GM18868 (cell line): ENCODE data around the gene MAP2K5.

Experiments used
- ATAC-seq: cut with Tn5 transposase; IDR thresholded peaks from one replicate; pipeline ENCODE4 v1.9.1; 2021; ENCODE audit warnings: mild to moderate bottlenecking, moderate library complexity; ENCODE audit not compliant: unreplicated experiment

The MAP2K5 gene

GRCh38 chr15:67820122-67820991 is 277.9 kb downstream of the MAP2K5 start:
- no peak for ATAC-seq

GRCh38 chr15:67820992-67821783 is 278.7 kb downstream of the MAP2K5 start:
- no peak for ATAC-seq

DNA sequence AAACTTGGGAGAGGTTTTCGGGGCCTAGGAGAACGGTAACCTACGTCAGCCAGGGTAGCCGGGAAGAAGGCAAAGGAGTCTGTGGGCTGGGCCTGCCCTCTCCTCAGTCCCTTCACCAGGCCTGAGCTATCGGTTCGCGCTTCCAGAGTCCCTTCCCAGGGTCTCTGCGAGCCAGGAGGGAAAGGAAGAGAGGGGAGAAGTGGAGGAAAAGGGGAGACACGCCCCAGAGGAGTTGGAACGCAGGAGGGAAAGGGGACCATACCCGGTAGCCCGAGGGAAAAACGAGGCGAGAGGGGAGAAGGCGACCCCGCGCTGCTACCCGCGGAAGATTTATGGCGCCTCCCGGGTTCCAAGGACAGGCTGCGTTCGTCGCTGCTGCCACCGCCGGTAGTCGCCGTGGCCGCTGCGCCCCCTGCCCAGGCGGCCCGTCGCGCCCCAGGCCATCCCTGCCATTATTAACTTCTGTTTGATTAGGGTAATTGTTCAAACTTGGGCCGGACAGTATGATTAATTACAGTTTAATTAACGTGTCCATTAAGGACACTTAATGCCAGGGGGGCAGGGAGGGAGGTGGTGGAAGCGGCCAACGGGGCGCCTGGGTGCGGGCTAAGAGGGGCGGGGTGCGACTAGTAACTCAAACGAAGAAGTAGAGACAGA is 279.4 kb downstream of the MAP2K5 start:
- no peak for ATAC-seq

GRCh38 chr15:67822537-67823313 is 280.2 kb downstream of the MAP2K5 start:
- no peak for ATAC-seq

GRCh38 chr15:67823314-67824196 is 281.1 kb downstream of the MAP2K5 start:
- ATAC-seq, result no peak

DNA sequence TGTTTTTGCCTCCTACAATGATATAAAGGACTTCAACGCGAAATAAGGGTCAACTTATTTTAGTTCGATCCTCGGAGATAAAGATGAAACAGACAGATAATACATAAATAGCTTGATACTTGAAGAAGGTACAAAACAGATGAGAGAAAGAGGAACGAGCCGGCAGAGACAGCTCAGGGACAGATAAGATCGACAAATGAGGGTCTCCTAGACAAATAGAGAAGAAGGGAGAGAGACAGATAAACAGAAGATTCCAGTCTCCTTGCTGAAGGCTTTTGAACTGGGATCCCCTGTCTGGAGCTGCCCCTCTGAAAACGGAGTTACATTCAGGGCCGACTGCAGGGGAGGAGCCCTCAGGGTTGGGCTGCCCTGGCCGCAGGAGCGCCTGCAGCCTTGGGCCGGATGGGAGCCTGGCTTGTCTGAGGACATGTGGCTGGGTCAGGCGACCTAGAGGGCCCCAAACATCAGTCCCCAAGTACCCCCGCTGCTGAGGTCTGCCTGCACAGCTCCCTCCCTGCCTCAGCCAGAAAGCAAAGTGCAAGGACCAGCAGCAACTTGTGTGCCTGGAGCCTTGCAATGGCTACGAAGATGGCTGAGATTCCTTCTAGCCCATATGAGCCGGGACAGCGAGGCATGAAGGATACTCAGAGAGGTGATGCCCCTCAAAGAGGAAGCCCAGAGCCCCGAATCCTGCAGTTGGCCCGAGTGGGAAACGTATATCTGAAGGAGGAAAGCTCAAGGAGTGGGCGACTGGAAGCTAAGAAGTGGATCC is 281.9 kb downstream of the MAP2K5 start:
- ATAC-seq, result no peak

- ATAC-seq, result no peak
Measured at GRCh38 chr15:67824976-67825880, 282.7 kb downstream of the MAP2K5 start, which contains the start of gene SKOR1. TSS of gene SKOR1 (plus strand) at chr15:67825509. CDS start at chr15:67825603, 94 bp downstream.

DNA sequence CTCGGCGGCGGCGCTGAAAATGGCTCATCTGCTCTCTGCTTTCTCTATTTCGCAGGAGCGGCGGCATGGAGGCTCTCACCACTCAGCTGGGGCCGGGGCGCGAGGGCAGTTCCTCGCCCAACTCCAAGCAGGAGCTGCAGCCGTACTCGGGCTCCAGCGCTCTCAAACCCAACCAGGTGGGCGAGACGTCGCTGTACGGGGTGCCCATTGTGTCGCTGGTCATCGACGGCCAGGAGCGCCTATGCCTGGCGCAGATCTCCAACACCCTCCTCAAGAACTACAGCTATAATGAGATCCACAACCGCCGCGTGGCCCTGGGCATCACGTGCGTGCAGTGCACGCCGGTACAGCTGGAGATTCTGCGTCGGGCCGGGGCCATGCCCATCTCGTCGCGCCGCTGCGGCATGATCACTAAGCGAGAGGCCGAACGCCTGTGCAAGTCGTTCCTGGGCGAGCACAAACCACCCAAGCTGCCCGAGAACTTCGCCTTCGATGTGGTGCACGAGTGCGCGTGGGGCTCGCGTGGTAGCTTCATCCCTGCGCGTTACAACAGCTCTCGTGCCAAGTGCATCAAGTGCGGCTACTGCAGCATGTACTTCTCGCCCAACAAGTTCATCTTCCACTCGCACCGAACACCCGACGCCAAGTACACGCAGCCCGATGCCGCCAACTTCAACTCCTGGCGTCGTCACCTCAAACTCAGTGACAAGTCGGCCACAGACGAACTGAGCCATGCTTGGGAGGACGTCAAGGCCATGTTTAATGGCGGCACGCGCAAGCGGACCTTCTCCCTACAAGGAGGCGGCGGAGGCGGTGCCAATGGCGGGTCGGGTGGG is 283.6 kb downstream of the MAP2K5 start:
- ATAC-seq, result no peak

GRCh38 chr15:67826717-67827561 is 284.4 kb downstream of the MAP2K5 start:
- no peak for ATAC-seq

DNA sequence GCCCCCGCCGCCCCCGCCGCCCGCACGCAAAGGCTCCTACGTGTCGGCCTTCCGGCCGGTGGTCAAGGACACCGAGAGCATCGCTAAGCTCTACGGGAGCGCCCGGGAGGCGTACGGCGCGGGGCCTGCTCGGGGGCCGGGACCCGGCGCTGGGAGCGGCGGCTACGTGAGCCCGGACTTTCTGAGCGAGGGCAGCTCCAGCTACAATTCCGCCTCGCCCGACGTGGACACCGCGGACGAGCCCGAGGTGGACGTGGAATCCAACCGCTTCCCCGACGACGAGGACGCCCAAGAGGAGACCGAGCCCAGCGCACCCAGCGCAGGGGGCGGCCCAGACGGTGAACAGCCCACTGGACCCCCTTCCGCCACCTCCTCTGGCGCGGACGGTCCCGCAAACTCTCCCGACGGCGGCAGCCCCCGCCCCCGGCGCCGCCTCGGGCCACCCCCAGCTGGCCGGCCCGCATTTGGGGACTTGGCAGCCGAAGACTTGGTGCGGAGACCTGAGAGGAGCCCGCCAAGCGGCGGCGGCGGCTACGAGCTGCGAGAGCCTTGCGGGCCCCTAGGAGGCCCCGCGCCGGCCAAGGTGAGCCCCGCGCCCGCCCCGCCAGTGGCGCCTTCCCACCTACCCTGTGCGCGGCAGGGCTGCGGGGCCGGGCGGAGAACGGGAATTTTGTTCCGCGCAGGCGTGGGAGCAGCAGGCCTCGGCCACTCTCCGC is 285.2 kb downstream of the MAP2K5 start:
- ATAC-seq, result no peak

- ATAC-seq, result no peak
Measured at GRCh38 chr15:67828278-67828968, 285.9 kb downstream of the MAP2K5 start.

GRCh38 chr15:67828969-67829646 is 286.6 kb downstream of the MAP2K5 start:
- no peak for ATAC-seq

GRCh38 chr15:67829647-67830504 is 287.4 kb downstream of the MAP2K5 start:
- ATAC-seq, result no peak
